Stimulated activated CD4-positive, alpha-beta T cell treated with anti-CD3 and anti-CD28 coated beads, Interleukin-4, amount 100 ng/mL, for 1 hour (primary cell): ENCODE data around the gene PARD3.
"Not testable (repeated sequence)": the region's sequence is repeated elsewhere in the genome, so short reads cannot be mapped to it uniquely, and the experiment has no call there.

Source experiments
- DNase-seq: peaks from one replicate; pipeline ENCODE4 v3.0.0-alpha.2; 2020

The PARD3 gene

GRCh38 chr10:34709637-34710390 lies 105.3 kb downstream of the PARD3 start:
- no peak for DNase-seq

- no peak for DNase-seq
Measured at GRCh38 chr10:34707656-34708055, 107.4 kb downstream of the PARD3 start.

- not testable (repeated sequence) for DNase-seq
Measured at GRCh38 chr10:34706992-34707391, 108.1 kb downstream of the PARD3 start.

GRCh38 chr10:34706147-34706546 lies 108.9 kb downstream of the PARD3 start:
- no peak for DNase-seq

GRCh38 chr10:34705563-34705962 lies 109.5 kb downstream of the PARD3 start:
- DNase-seq, result no peak

- DNase-seq, result no peak
Measured at GRCh38 chr10:34704526-34705184, 110.4 kb downstream of the PARD3 start.

GRCh38 chr10:34702982-34703381 lies 112.1 kb downstream of the PARD3 start:
- no peak for DNase-seq

- DNase-seq, result no peak
Measured at GRCh38 chr10:34702093-34702937, 112.8 kb downstream of the PARD3 start.

- no peak for DNase-seq
Measured at GRCh38 chr10:34701194-34701593, 113.9 kb downstream of the PARD3 start.

GRCh38 chr10:34700752-34701151 lies 114.3 kb downstream of the PARD3 start:
- not testable (repeated sequence) for DNase-seq

GRCh38 chr10:34699904-34700517 lies 115.1 kb downstream of the PARD3 start:
- no peak for DNase-seq

- DNase-seq, result no peak
Measured at GRCh38 chr10:34698979-34699378, 116.1 kb downstream of the PARD3 start.

- no peak for DNase-seq
Measured at GRCh38 chr10:34698248-34698831, 116.8 kb downstream of the PARD3 start.

GRCh38 chr10:34697351-34698247 lies 117.5 kb downstream of the PARD3 start:
- no peak for DNase-seq

GRCh38 chr10:34696423-34696822 lies 118.7 kb downstream of the PARD3 start:
- DNase-seq, result no peak

- DNase-seq, result no peak
Measured at GRCh38 chr10:34690383-34691049, 124.6 kb downstream of the PARD3 start.

- DNase-seq, result no peak
Measured at GRCh38 chr10:34689053-34689452, 126.0 kb downstream of the PARD3 start.

- no peak for DNase-seq
Measured at GRCh38 chr10:34687434-34688210, 127.5 kb downstream of the PARD3 start.

- DNase-seq, result no peak
Measured at GRCh38 chr10:34682580-34682979, 132.5 kb downstream of the PARD3 start.

GRCh38 chr10:34681933-34682332 lies 133.2 kb downstream of the PARD3 start:
- no peak for DNase-seq
